ENCODE results near the gene FBXL17. TPM values are rescaled to one million over a fixed set of nuclear protein-coding genes. Genes with fewer than 3 reads are reported as not detected.

FBXL17 gene
- total RNA-seq, 4 donors from 2014 or later = 14.9 to 62.5 (median 20.6) TPM

- TF ChIP-seq EP300 (IDR thresholded peaks at IDR 0.05) (no peak), CTCF (IDR thresholded peaks at IDR 0.05) (no peak), POLR2A (IDR thresholded peaks at IDR 0.05) (no peak), POLR2AphosphoS5 (IDR thresholded peaks at IDR 0.05) (no peak)
- Histone ChIP-seq H3K36me3 (no peaks in the 10 kb centered on the region), H3K9me3 (no peaks in the 10 kb centered on the region), H3K4me3 (no peak overlapping the region), H3K27ac (no peak overlapping the region), H3K4me1 (no peaks in the 10 kb centered on the region), H3K27me3 (no peaks in the 10 kb centered on the region)
- DNase-seq (ENCODE audit: low spot score in 2 of 2) = no peak
Observed at GRCh38 chr5:108060340-108060739, 321.6 kb downstream of the FBXL17 start.

- peaks cover 4% of the 10 kb centered on the region for H3K36me3 ChIP-seq
- DNase-seq (ENCODE audit: low spot score in 2 of 2) = no peak
- TF ChIP-seq POLR2AphosphoS5 (IDR thresholded peaks at IDR 0.05) (no peak), EP300 (IDR thresholded peaks at IDR 0.05) (no peak), CTCF (IDR thresholded peaks at IDR 0.05) (no peak), POLR2A (IDR thresholded peaks at IDR 0.05) (no peak)
- no peaks in the 10 kb centered on the region for H3K27me3 ChIP-seq
- no peaks in the 10 kb centered on the region for H3K4me1 ChIP-seq
- no peaks in the 10 kb centered on the region for H3K9me3 ChIP-seq
- 98% methylated on average over 3 of the region's 3 CpGs for WGBS
- no peak overlapping the region for H3K27ac ChIP-seq
- H3K4me3 ChIP-seq = no peak overlapping the region
Observed at GRCh38 chr5:108059334-108059733, 322.6 kb downstream of the FBXL17 start.

DNA sequence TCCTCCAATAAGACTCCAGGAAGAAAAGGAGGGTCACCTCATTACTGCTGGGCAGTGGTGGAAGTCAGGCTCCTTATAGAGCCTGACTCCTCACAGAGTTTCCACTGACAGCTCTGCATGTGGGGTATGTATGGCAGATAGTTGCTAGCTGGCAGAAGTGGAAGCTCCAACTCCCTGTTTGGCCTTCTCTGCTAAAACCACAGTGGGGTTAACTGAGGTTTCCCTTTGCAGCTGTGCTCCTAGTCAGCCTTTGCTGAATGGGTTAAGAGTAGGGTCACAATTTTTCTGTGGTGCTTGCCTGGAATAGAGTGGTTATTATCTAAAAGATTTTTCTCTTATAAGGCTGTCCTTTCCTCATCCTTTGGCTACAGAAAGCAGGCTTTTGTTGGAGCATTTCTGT is 327.5 kb downstream of the FBXL17 start:
- no peak for DNase-seq (ENCODE audit: low spot score in 2 of 2)
- Histone ChIP-seq H3K4me3 (no peak overlapping the region), H3K27me3 (no peaks in the 10 kb centered on the region), H3K27ac (no peak overlapping the region), H3K4me1 (no peaks in the 10 kb centered on the region), H3K9me3 (peaks cover 5% of the 10 kb centered on the region), H3K36me3 (peaks cover 10% of the 10 kb centered on the region)
- no peak for TF ChIP-seq POLR2A (IDR thresholded peaks at IDR 0.05)
- TF ChIP-seq CTCF (IDR thresholded peaks at IDR 0.05) = no peak
- no peak for TF ChIP-seq EP300 (IDR thresholded peaks at IDR 0.05)
- no peak for TF ChIP-seq POLR2AphosphoS5 (IDR thresholded peaks at IDR 0.05)

GRCh38 chr5:108046955-108047670 is 334.8 kb downstream of the FBXL17 start:
- Histone ChIP-seq H3K4me1 (no peaks in the 10 kb centered on the region), H3K27ac (no peak overlapping the region), H3K4me3 (no peak overlapping the region), H3K27me3 (no peaks in the 10 kb centered on the region), H3K9me3 (no peaks in the 10 kb centered on the region), H3K36me3 (no peaks in the 10 kb centered on the region)
- WGBS = 94% methylated on average over 9 of the region's 13 CpGs
- TF ChIP-seq CTCF (IDR thresholded peaks at IDR 0.05) = no peak
- TF ChIP-seq POLR2AphosphoS5 (IDR thresholded peaks at IDR 0.05) = no peak
- TF ChIP-seq POLR2A (IDR thresholded peaks at IDR 0.05) = no peak
- TF ChIP-seq EP300 (IDR thresholded peaks at IDR 0.05) = no peak
- DNase-seq (ENCODE audit: low spot score in 2 of 2) = no peak

GRCh38 chr5:108036482-108036881 is 345.4 kb downstream of the FBXL17 start:
- DNase-seq (ENCODE audit: low spot score in 2 of 2) = no peak

More at GRCh38 chr5:108036482-108036881, 345.4 kb downstream of the FBXL17 start:
- Histone ChIP-seq H3K9me3 (no peaks in the 10 kb centered on the region), H3K4me3 (no peak overlapping the region), H3K36me3 (no peaks in the 10 kb centered on the region), H3K27me3 (no peaks in the 10 kb centered on the region), H3K27ac (no peak overlapping the region), H3K4me1 (no peaks in the 10 kb centered on the region)
- 75% methylated on average over 7 of the region's 7 CpGs for WGBS
- TF ChIP-seq POLR2A (IDR thresholded peaks at IDR 0.05) (no peak), EP300 (IDR thresholded peaks at IDR 0.05) (no peak), POLR2AphosphoS5 (IDR thresholded peaks at IDR 0.05) (no peak)
